Embryonic facial prominence (tissue), 1 donor: ENCODE results near the gene KIRREL3.

Experiments used
- DNase-seq: peaks from one replicate; pipeline ENCODE4 v3.0.0-alpha.2; 2016; ENCODE audit errors: extremely low spot score

KIRREL3 gene

DNA sequence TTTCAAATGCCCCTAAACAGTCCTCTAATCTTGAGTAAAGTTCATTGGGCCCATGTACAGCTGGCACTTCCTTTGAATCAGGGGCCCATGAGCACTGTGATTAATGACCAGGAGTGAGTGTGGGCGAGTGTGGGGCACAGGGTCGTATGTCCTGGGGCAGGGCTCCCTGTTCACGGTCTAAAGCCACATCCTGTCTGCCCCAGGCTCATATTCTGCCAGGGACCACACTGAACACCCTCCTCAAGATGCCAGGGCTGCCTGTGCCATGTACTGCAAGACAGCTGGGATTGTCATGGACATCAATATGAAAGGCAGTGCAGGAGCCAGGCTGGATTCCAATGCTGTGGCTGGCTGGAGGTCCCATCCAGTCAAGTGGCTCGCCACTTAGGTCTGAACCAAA lies 130.5 kb downstream of the KIRREL3 start:
- no peak for DNase-seq

DNA sequence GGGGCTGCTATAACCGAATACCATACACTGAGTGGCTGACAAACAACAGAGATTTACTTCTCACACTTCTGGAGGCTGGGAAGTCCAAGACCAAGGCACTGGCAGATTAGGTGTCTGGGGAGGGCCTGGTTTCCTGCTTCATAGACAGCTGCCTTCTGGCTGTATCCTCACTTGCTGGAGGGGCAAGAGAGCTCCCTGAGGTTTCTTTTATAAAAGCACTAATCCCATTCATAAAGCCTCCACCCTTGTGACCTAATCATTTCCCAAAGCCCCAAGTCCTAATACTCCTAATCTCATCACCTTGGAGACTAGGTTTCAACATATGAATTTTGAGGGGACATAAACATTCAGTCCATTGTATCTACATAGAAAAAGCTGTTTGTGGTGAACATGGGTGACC lies 131.8 kb downstream of the KIRREL3 start:
- no peak for DNase-seq

DNA sequence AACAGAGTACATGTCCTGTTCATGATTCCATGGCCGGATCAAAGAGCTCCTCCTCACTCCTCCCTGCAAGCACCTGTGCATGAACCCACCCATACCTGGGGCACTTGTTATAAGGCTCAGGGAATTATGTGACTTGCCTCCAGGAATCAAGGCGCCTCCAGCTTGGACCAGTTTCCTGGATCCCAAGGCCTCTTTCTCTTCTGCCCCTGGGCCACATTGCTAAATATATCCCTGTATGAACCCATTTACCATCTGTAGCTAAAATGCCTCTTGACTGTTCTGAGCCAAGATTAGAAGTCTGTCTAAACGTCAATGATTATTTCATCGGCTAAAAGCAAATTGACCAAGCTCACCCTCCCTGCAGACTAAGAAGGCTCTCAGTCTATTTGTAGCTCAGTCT lies 135.6 kb downstream of the KIRREL3 start:
- DNase-seq: no peak

DNA sequence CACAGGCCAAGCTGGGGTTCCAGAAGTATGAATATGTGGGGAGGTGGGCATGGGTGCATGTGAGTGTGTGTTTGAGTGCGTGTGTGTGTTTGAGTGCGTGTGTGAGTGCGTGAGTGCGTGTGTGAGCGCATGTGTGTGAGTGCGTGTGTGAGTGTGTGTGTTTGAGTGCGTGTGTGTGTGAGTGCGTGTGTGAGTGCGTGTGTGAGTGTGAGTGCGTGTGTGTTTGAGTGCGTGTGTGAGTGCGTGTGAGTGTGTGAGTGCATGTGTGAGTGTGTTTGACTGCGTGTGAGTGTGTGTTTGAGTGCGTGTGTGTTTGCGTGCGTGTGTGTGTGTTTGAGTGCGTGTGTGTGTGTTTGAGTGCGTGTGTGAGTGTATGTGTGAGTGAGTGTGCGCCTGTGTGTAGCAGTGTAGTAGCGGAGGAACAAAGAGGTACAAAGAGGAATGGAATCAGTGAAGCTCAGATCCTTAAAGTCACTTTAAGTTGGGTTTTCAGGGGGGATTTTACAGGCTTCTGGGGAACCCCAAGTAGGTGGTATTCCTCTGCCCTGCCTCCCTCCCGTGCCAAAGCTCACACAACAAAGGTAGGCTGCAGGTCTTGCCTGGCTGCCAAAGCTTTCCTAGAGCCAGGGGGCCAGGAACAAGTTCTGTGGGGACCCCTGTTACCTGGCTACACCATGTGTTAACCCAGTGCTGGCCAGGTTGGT lies 137.1 kb downstream of the KIRREL3 start:
- DNase-seq: no peak

DNA sequence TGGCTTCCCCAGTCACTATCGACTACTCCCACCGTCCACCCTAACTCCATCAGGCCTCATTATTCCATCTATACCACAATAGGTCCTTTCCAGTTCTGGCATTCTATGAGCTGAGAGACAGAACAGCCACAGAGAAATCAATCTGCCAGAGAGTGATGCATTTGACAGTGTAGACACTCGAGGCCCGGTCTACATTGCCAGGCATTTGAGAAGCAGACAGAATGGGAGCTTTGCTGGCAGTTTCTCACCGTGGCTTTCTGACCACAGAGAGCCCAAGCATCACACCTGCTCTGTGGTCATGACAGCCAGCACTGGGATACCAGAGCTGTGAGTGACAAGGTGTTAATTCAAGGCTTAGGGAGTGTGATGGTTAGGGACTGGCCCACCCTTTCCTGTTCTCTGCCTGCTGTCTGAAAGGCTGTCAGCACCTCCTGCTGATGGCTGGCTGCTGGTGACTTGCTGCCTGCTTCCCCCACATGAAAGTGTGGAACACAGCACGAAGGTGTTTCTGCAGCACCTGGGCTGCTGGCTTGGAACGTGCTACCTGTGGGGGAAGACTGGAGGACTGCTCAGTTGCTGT lies 137.8 kb downstream of the KIRREL3 start:
- DNase-seq: no peak

DNA sequence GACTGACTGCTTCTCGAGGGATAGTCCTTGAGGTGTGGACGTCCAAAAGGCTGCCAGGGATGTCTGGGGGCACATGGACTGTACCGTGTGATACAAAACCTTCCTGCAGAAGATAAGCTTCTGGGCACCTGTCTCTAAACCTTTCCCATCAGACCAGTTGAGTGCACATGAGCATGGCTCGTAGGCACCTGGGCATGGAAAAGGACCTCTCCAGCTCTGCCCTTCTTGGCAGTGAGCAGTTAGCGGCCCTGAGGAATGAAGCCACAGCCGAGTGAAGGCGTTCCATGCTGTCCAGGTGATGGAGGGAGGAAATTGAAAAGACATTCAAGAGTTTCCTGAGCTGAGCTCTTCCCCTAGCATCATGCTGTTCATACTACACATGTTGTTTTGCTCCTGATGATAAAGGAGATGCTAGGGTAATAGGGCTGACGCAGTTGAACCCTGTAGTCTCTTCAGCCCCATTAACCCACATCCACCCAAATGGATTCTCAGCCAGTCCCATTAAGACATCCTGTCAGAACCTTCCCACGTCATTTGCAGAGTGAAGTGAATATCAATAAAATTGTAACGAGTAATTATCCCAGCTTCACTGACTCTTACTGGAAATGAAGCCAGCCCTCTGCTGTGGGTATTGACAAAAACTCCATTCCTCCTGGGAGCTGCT lies 138.6 kb downstream of the KIRREL3 start:
- no peak for DNase-seq

DNA sequence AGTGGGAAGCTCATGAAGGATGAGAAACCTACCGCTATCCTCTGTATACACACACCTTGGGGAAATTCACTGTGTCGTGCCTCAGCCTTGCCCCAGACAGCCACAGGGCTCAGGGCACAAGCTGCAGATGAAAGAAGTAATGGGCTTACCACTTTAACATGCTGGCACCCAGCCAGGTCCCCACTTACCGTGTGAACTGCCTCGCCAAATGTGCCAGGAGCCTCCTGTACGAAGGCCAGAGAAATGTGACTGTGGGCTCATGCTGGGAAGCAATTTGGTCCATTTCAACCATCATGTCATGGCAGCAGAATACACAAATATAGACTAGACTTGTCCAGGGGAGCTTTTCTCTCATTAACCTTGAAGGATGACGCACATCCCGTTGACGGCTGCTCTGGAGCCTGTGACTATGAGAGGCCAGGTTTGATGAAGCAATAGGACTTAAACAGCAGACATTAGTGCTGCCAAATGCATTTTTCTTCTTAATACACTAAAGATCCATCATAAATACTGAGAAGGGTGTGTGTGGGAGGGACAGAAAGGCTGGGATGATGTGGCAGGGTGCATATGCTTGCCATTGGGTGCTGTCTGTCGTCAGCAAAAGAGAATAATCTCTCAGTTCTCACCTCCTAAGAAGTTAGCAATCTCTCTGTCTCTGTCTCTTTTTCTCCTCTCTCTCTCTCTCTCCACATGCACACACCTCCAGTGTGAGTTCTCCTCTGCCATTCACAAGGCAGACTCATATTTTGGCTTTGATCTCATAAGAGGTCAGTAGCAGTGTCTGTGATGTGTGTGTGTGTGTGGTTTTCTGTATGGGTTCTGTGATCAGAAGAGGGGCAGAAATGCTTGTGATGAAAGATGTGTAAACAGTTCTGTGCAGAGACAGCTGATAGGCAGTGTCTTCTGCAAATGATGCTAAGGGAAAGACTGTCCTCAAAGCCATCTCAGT lies 142.4 kb downstream of the KIRREL3 start:
- no peak for DNase-seq

DNA sequence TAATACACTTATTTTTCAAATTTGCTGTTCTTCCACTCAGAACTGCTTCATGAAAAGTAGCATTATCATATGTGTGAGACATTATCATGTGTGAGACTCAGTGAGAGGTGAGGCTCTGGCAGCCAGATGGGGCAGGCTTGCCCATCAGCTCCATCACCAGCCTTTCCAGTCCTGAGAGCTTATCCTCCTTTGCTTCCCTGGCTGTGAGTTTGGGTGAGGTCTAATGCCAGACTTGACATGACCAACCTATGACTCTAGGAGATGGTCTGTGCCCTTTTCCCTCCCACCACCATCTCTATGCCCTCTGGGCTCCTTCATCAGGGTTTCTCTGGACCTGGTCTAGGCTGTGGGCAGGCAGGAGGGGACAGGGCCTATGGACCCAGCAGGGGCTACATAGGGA lies 145.0 kb downstream of the KIRREL3 start:
- DNase-seq: no peak

DNA sequence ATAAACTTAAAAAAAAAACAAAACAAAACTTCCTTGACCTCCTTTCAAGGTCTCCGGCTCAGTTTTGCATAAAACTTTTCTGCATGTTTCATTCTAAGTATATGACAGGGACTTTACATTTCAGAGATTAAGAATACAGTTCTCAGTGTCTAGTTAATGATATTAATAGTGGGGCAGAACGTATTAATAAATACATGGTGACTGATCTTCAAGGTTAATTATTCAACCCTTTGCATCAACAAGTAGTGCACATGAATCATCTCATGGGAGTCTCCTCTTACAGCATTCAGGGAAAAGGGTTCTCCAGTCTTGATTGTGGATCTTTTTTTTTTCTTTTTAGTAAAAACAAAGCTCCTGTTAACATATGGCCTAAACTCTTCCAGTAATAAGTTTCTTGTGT lies 146.8 kb downstream of the KIRREL3 start:
- DNase-seq: no peak

DNA sequence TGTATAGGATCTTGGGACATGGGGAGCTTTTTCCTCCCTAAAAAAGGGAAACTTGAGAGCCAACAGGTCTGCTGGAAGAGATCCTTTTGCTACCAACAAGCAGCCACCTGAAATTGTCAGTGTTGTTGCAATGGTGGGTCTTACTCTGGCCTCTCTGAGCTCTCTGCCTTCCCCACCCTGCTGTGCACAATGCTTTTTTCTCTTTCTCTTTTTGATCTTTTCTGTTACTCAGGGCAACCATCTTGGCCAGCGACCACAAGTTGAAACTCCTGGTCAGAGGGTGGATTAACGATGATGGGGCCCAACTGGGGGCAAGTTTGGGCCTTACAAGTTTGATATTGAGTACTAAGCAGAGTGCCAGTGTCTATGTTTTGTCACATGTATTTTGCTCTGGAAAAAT lies 155.8 kb downstream of the KIRREL3 start:
- DNase-seq: no peak

DNA sequence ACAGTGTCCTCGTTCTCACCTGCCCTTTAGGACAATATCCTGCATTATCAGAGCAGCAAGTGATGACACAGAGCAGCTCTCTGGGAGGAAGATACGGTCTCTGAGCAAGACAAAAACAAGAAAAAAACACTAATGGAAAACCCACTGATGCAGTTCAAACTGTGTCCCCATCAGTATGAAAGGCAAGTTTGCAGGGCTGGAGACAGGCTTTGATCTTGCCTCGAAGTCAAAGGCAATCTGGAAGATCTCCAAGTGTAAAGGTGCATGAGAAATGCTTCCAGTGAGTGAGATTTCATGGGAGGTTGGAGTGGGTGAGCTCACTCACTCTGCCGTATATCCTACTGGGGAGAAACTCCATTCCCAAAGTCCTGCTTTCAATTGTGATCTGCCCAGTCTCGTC lies 157.5 kb downstream of the KIRREL3 start:
- DNase-seq: no peak

DNA sequence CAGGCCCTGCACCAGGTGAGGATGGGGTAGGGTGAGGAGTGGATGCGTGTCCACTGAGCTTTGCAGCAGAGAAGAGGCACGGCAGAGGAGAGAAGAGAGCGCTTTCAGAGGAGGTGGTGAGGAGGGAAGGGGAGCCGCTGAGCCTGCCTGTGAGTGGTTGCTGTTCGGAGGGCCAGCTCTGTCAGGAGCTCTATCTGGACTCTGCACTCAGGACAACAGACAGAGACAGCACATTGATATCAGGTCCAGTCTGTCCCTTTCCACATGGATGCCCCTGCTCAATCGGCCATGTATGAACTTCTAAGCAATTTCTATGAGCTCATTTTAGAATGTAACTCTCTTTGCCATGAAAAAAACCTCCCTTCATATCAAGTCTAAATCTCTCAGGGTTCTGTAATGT lies 158.6 kb downstream of the KIRREL3 start:
- DNase-seq: no peak

DNA sequence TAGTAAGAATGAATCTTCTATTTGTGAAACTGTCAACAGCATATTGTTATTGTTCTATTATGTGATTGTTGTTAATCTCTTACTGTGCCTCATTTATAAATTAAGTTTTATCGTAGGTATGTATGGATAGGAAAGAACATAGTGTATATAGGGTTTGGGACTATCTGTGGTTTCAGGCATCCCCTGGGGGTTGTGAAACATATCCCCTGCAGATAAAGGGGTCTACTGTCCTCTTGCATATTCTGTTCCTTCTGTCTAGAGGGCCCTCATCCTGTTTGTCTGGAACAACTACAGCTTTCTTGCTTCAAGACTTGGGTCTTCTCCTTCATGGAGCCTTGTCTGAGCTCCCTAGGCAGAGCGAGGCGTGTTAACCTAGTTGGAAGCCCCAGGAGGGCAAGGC lies 159.6 kb downstream of the KIRREL3 start:
- no peak for DNase-seq

DNA sequence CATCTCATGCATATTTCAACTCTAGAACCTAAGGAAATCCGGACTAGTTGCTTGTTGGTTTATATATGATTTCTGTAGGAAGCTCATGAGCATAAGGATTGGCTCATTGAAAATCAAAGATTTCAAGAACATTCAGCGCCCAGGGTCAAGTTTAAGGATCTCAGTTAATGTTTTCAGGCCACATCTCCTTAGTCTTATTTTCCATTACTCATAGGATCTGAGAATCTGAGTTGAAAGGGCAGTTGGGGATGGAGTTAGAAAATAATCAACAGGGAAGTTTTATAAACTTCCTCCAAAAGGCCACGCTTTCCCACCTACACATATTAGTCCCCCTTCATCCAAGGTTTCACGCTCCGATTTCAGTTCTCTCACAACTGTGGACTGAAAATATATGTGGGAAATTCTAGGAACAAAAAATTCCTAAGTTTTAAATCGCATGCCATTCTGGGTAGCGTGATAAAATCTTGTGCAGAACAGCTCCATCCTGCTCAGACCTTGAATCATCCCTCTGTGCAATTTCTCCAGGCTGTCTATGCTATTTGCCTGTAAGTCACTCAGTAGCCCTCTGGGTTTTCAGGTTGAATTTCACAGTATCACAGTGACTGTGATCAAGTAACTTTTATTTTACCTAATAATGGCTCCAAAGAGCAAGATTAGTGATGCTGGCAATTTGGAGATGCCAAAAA lies 160.2 kb downstream of the KIRREL3 start:
- no peak for DNase-seq

DNA sequence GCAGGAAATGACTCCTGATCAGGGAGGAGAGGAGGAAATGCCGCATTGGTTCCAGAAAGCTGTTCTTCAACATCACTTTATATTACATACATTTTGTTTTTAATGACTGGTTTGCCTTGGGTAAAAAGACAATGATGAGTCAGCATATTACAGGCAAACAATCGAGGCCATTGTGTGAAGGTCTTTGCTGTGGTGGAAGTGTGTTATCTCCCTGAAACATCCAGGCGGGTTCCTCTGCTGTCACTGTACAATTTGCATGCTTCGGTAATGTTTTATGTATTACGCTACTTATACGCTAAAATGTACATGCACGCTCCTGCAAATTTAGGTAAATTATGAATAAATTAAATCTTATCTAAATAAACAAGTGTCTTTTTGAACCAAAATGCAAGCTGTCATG lies 161.1 kb downstream of the KIRREL3 start:
- no peak for DNase-seq

DNA sequence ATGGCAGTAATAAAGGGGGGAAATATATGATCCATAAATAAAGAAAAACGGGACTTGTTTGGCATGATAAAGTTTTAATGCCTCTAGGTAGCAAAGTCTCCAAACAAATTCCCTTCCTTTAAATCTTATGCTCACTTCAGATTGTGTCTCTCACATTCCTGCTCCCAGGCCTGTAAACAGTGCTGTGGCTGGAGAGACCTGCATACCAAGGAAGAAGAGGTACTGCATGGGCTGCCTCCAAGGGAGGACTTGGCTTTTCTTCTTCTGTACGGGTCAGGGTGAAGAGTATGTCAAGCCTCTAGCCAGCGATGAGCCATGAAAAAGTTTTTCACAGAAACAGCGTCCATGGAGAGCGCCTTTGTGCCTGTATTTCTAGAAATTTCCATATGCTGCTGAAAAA lies 161.8 kb downstream of the KIRREL3 start:
- DNase-seq: no peak

DNA sequence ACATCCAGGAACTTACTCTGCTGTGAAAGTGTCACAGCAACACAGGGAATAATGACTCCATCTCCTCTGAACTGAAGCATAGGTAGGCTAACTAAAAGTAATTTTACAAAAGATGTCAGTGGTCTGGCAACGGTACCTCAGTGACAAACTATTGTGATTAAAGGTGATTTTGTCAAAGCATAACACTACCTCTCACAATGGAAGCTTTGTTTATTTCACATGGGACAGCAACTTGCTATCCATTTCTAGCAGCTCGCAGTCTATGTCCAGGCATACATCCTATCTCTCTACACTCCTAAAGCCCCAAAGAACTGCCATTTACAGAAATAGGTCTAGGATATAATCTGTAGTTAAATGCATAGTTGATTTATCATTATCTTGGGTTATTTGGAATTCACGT lies 163.0 kb downstream of the KIRREL3 start:
- DNase-seq: no peak

DNA sequence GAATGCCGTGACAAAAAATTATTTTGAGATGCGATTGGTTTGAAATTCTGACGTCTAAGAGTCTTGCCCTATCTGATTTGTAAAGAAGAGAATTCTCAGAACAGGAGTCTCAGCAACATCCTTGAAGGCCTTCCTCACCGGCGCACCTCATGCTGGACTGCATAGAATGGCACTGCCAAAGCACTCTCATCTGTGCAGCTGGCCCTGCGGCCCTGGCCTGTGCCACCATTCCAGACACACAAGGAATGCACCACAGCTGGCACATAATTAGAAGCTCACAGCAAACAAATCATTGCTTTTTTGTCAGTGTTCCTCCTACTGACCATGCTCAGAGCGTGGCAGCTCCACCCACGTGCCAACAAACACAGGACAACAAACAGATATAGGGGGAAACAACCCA lies 166.0 kb downstream of the KIRREL3 start:
- DNase-seq: no peak

DNA sequence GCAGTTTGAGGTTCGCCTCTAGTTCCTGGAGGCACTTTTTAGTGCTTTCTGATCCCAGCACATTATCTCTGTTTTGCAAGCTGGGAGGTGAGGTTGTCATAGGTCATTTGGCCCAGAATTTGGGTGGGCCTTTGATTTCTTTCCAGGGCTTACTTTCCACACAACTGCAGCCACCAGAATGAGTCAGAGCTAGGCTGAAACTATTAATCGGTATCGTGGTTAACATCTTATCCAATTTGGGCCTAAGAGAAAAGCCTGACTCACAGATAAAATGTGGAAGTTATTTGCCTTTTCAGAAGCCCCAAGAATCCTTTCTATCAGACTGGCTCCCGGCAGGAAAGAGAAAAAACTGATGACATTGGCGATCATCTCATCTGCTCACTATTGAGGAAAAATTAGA lies 166.4 kb downstream of the KIRREL3 start:
- no peak for DNase-seq

DNA sequence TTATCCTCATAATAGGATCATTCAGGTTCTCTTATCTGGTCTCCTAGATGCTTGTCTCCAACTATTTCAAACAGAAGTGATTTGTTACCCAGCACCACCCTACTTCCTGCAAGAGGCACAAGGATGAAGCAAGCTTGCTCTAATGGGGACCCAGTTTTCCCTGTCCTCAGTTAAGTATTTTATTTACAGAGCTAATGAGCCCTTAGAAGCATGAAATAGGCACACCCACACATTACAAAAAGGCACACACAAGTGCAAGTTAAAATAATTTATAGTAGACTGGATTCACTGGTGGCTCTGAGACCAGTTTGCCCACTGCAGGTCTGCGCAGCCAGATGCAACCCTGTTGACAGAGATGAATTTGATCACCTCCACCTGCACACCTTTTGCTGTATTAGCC lies 167.5 kb downstream of the KIRREL3 start:
- DNase-seq: no peak

DNA sequence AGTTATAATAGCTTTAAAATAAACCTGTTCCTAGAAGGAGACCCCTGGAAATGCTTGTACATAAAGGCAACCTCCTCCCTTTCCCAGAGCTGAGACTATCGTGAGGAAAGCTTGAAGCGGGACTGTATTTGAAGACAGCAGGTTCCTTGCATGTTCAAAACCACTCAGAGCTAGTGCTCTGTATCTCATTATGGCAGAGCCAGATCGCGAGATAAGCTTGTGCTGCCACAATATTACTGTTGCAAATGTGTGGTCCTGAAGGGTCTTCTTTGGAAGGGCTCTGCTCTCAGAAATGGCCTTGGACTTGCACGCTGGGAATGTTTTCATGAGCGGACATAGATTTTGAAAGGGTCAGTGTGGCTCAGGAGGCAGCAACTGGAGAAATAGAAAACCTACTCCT lies 168.2 kb downstream of the KIRREL3 start:
- DNase-seq: no peak
